A549 (cell line): ENCODE data around the gene IGF1R.

ENCODE experiments used
- FOSL2 ChIP-seq, 2 experiments: fragments of 450-650 bp in 1 of 2; fragments of >200 bp in 1 of 2; sonication (Bioruptor Twin) in 1 of 2; formaldehyde crosslinking; IDR thresholded peaks; 2 replicates each; pipeline versions ENCODE4 v1.5.0 to v1.6.1; 2016 to 2020; ENCODE audit warnings: mild to moderate bottlenecking in 1 of 2, moderate library complexity in 1 of 2
- HOXA7 ChIP-seq: fragments of 250-450 bp; sonication (Bioruptor Pico); IDR thresholded peaks from 2 replicates; pipeline ENCODE4 v1.5.0; 2020; ENCODE audit warnings: mild to moderate bottlenecking, moderate library complexity
- JUNB ChIP-seq: fragments of >200 bp; sonication (Bioruptor Twin); formaldehyde crosslinking; IDR thresholded peaks from 2 replicates; pipeline ENCODE4 v1.6.1; 2016
- POLR2AphosphoS2 ChIP-seq: conservative IDR thresholded peaks from 2 replicates; pipeline ENCODE4 v1.6.1; 2012; ENCODE audit warnings: low read length, improper control_type of control experiment, inconsistent platforms
- SMC3 ChIP-seq: fragments of >200 bp; sonication (Bioruptor Twin); formaldehyde crosslinking; IDR thresholded peaks from 3 replicates; pipeline ENCODE4 v1.6.1; 2018; ENCODE audit warnings: inconsistent platforms

- TF ChIP-seq FOSL2 (IDR thresholded peaks at IDR 0.05): no peak
- no peak for TF ChIP-seq FOSL2 (CRISPR knock-in tag; IDR thresholded peaks at IDR 0.05)
- TF ChIP-seq POLR2AphosphoS2: no peak
- no peak for TF ChIP-seq HOXA7 (CRISPR knock-in tag)
- TF ChIP-seq JUNB: no peak
- TF ChIP-seq SMC3: no peak
Measured at GRCh38 chr15:98635848-98636247, 12.5 kb upstream of the IGF1R start.
